Suprapubic skin (tissue), 4 donors: ENCODE results near the gene XPO1. TPM values are rescaled to one million over a fixed set of nuclear protein-coding genes. Genes with fewer than 3 reads are reported as not detected.

Source experiments
- DNase-seq, 2 donors: peaks; one replicate each; pipeline ENCODE4 v3.0.0-alpha.2; 2019; ENCODE audit warnings: low spot score in 2 of 2
- H3K27ac ChIP-seq: fragments of 200-600 bp; sonication (generic); one replicate; pipeline ENCODE4 v1.5.1; 2019
- H3K27me3 ChIP-seq: fragments of 200-600 bp; sonication (generic); one replicate; pipeline ENCODE4 v1.5.1; 2019
- H3K36me3 ChIP-seq: fragments of 200-600 bp; sonication (generic); one replicate; pipeline ENCODE4 v1.5.1; 2019
- H3K4me1 ChIP-seq: fragments of 200-600 bp; sonication (generic); one replicate; pipeline ENCODE4 v1.5.1; 2019
- H3K4me3 ChIP-seq: fragments of 200-600 bp; sonication (generic); one replicate; pipeline ENCODE4 v1.5.1; 2019; ENCODE audit warnings: mild to moderate bottlenecking
- H3K9me3 ChIP-seq: fragments of 200-600 bp; sonication (generic); one replicate; pipeline ENCODE4 v1.5.1; 2019
- CTCF ChIP-seq, 2 donors: fragments of 200-600 bp in 1 of 2; fragments of 450-650 bp in 1 of 2; sonication (generic) in 1 of 2; IDR thresholded peaks; one replicate each; pipeline ENCODE4 v1.5.1; 2016 to 2019; ENCODE audit warnings: antibody characterized with exemption in 2 of 2, mild to moderate bottlenecking in 1 of 2, moderate library complexity in 1 of 2
- EP300 ChIP-seq: sonication (generic); formaldehyde crosslinking; IDR thresholded peaks from one replicate; pipeline ENCODE4 v1.6.1; 2017; ENCODE audit warnings: antibody characterized with exemption
- POLR2A ChIP-seq, 2 donors: fragments of 450-650 bp; IDR thresholded peaks; one replicate each; pipeline ENCODE4 v1.6.1; 2017; ENCODE audit warnings: antibody characterized with exemption in 2 of 2, mild to moderate bottlenecking in 2 of 2, moderate library complexity in 2 of 2
- POLR2AphosphoS5 ChIP-seq, 3 donors: sonication (generic); formaldehyde crosslinking; IDR thresholded peaks; one replicate each; pipeline ENCODE4 v1.6.1; 2017; ENCODE audit warnings: antibody characterized with exemption in 3 of 3
- WGBS: methylation state at CpG from one replicate; pipeline ENCODE4 v1.1.5; 2018; 5-methylcytosine and 5-hydroxymethylcytosine counted together
- total RNA-seq, 4 donors: library from RNA; depleted of rRNA; stranded (reverse); fragments of >200 nt; gene quantifications; one replicate each; pipeline ENCODE4 v1.1.0, GENCODE V29; 2016

The XPO1 gene
- total RNA-seq, 4 donors from 2014 or later, result 74.3 to 136 (median 82.7) TPM

DNA sequence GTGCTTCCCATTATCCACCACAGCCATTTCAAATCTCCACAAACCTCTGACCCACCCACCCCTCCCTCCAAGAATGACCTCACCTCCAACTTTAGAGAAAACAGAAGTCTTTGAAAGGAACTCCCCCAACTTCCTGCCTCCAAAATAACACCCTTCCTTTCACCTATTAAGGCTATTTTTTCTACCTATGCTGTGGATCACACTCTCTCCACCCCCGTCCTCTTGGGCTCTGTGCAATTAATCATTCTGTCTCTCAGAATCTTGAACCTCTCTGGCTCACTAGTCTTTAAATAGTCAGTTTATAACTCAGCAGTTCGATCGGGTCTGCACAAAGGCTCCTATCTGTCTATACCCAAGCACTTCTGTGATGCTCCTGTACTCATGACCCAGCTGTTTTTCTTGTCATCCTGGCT lies 37.3 kb upstream of the XPO1 start:
- no peak overlapping the region for H3K4me3 ChIP-seq
- no peak for DNase-seq
- 58% methylated on average over 3 of the region's 3 CpGs for WGBS

DNA sequence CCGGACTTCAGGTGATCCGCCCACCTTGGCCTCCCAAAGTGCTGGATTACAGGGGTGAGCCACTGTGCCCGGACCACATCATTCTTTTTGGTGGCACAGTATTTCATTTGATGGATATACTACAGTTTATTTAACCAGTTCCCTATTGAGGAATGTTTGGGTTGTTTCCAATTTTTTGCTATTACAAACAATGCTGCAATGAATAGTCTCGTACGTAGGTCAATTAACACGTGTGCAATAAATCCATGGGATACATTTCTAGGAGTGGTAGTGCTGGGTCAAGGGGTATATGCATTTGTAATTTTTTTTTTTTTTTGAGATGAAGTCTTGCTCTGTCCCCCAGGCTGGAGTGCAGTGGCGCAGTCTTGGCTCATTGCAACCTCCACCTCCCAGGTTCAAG lies 28.4 kb upstream of the XPO1 start:
- no peak for DNase-seq
- Histone ChIP-seq H3K4me1 (no peaks in the 10 kb centered on the region), H3K4me3 (no peak overlapping the region), H3K9me3 (no peaks in the 10 kb centered on the region), H3K27me3 (no peaks in the 10 kb centered on the region), H3K36me3 (no peaks in the 10 kb centered on the region), H3K27ac (no peak overlapping the region)
- TF ChIP-seq EP300 (no peak), POLR2AphosphoS5 (IDR thresholded peaks at IDR 0.05) (no peak), CTCF (IDR thresholded peaks at IDR 0.05) (no peak), POLR2A (IDR thresholded peaks at IDR 0.05) (no peak)
- 81% methylated on average over 7 of the region's 7 CpGs for WGBS

More for the DNA sequence above, 37.3 kb upstream of the XPO1 start:
- Histone ChIP-seq H3K27ac (no peak overlapping the region), H3K9me3 (no peaks in the 10 kb centered on the region), H3K36me3 (no peaks in the 10 kb centered on the region), H3K27me3 (no peaks in the 10 kb centered on the region), H3K4me1 (no peaks in the 10 kb centered on the region)
- no peak for TF ChIP-seq POLR2A (IDR thresholded peaks at IDR 0.05)
- TF ChIP-seq CTCF (IDR thresholded peaks at IDR 0.05), result no peak
- TF ChIP-seq EP300, result no peak
- TF ChIP-seq POLR2AphosphoS5 (IDR thresholded peaks at IDR 0.05), result no peak

DNA sequence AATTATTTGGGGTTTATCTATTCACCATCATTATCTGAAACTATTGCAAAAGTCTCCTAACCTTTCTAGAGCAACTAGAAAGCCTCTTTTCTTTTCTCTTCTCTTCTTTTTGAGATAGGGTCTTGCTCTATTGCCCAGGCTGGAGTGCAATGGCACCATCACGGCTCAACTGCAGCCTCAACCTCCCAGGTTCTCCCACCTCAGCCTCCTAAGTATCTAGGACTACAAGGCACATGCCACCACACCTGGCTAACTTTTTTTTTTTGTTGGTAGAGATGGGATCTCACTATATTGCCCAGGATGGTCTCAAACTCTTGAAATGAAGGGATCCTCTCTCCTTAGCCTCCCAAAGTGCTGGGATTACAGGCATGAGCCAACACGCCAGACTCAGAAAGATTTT lies 24.5 kb upstream of the XPO1 start:
- H3K36me3 ChIP-seq, result no peaks in the 10 kb centered on the region
- H3K27ac ChIP-seq, result no peak overlapping the region
- no peak overlapping the region for H3K4me3 ChIP-seq
- H3K4me1 ChIP-seq, result no peaks in the 10 kb centered on the region
- 96% methylated on average over 2 of the region's 2 CpGs for whole genome bisulfite sequencing
- no peaks in the 10 kb centered on the region for H3K27me3 ChIP-seq
- no peak for DNase-seq
- no peak for TF ChIP-seq EP300
- TF ChIP-seq POLR2AphosphoS5 (IDR thresholded peaks at IDR 0.05), result no peak
- TF ChIP-seq CTCF (IDR thresholded peaks at IDR 0.05), result no peak
- TF ChIP-seq POLR2A (IDR thresholded peaks at IDR 0.05), result no peak
- H3K9me3 ChIP-seq, result no peaks in the 10 kb centered on the region

DNA sequence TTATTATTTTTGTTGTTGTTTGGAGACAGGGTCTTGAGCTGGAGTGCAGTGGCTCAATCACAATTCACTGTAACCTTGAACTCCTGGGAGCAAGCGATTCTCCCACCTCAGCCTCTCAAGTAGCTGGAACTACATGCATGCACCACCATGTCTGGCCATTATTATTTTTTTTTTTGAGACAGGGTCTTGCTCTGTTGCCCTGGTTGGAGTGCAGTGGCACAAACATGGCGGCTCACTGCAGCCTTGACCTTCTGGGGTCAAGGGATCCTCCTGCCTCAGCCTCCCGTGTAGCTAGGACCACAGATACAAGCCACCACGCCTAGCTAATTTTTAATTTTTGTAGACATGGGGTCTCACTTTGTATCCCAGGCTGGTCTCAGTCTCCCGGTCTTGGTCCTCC lies 20.0 kb upstream of the XPO1 start:
- Histone ChIP-seq H3K27ac (no peak overlapping the region), H3K9me3 (no peaks in the 10 kb centered on the region), H3K4me1 (no peaks in the 10 kb centered on the region), H3K36me3 (no peaks in the 10 kb centered on the region), H3K27me3 (no peaks in the 10 kb centered on the region), H3K4me3 (no peak overlapping the region)
- TF ChIP-seq POLR2A (IDR thresholded peaks at IDR 0.05) (no peak), CTCF (IDR thresholded peaks at IDR 0.05) (no peak), POLR2AphosphoS5 (IDR thresholded peaks at IDR 0.05) (no peak), EP300 (no peak)
- no peak for DNase-seq
- 92% methylated on average over 5 of the region's 5 CpGs for WGBS

DNA sequence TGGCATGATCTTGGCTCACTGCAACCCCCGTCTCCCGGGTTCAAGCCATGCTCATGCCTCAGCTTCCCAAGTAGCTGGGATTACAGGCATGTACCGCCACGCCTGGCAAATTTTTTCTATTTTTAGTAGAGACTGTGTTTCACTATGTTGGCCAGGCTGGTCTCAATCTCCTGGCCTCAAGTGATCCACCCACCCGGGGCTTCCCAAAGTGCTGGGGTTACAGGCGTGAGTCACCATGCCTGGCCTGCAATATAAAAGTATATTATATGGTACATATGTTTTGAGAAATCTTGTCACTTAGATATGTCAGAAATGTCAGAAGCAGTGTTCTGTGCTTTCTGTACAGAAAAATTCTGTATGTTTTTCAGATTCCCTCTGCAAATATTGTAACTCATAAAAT lies 19.2 kb upstream of the XPO1 start:
- TF ChIP-seq CTCF (IDR thresholded peaks at IDR 0.05), result no peak
- TF ChIP-seq POLR2AphosphoS5 (IDR thresholded peaks at IDR 0.05), result no peak
- no peak for TF ChIP-seq POLR2A (IDR thresholded peaks at IDR 0.05)
- TF ChIP-seq EP300, result no peak
- Histone ChIP-seq H3K36me3 (no peaks in the 10 kb centered on the region), H3K4me3 (no peak overlapping the region), H3K27me3 (no peaks in the 10 kb centered on the region), H3K9me3 (no peaks in the 10 kb centered on the region), H3K27ac (no peak overlapping the region), H3K4me1 (no peaks in the 10 kb centered on the region)
- WGBS, result 71% methylated on average over 6 of the region's 6 CpGs
- DNase-seq, result no peak
